Skeletal muscle cell (primary cell): ENCODE measurements around the gene ACOXL.

ENCODE experiments used
- DNase-seq: peaks from one replicate; pipeline ENCODE4 v3.0.0-alpha.2; 2010; ENCODE audit warnings: low read depth
- H3K4me3 ChIP-seq: 2 replicates; pipeline ENCODE4 v1.5.1; 2011; ENCODE audit warnings: low read depth, mild to moderate bottlenecking, control low read depth, low read length, moderate library complexity

Gene ACOXL

GRCh38 chr2:110866045-110866444, 133.7 kb downstream of the ACOXL start:
- H3K4me3 ChIP-seq, result no peak overlapping the region
- DNase-seq, result no peak

GRCh38 chr2:110866466-110866865, 134.1 kb downstream of the ACOXL start:
- no peak overlapping the region for H3K4me3 ChIP-seq
- no peak for DNase-seq

GRCh38 chr2:110867078-110867477, 134.7 kb downstream of the ACOXL start:
- DNase-seq, result no peak
- no peak overlapping the region for H3K4me3 ChIP-seq

GRCh38 chr2:110868971-110869370, 136.6 kb downstream of the ACOXL start:
- no peak for DNase-seq
- no peak overlapping the region for H3K4me3 ChIP-seq

GRCh38 chr2:110869472-110870446, 137.4 kb downstream of the ACOXL start:
- H3K4me3 ChIP-seq, result no peak overlapping the region
- DNase-seq, result peak; percentile 4

GRCh38 chr2:110870545-110870944, 138.2 kb downstream of the ACOXL start:
- no peak overlapping the region for H3K4me3 ChIP-seq
- DNase-seq, result no peak

- DNase-seq, result no peak
- no peak overlapping the region for H3K4me3 ChIP-seq
Measured at GRCh38 chr2:110871637-110872036, 139.3 kb downstream of the ACOXL start.

- no peak for DNase-seq
Measured at GRCh38 chr2:110872521-110872920, 140.1 kb downstream of the ACOXL start.

GRCh38 chr2:110873056-110873502, 140.7 kb downstream of the ACOXL start:
- H3K4me3 ChIP-seq, result no peak overlapping the region
- no peak for DNase-seq

More at GRCh38 chr2:110872521-110872920, 140.1 kb downstream of the ACOXL start:
- no peak overlapping the region for H3K4me3 ChIP-seq

- no peak overlapping the region for H3K4me3 ChIP-seq
- no peak for DNase-seq
Measured at GRCh38 chr2:110873597-110874452, 141.5 kb downstream of the ACOXL start.

GRCh38 chr2:110874453-110875383, 142.3 kb downstream of the ACOXL start:
- no peak overlapping the region for H3K4me3 ChIP-seq
- DNase-seq, result no peak

GRCh38 chr2:110875384-110875725, 143.0 kb downstream of the ACOXL start:
- no peak for DNase-seq
- no peak overlapping the region for H3K4me3 ChIP-seq

- DNase-seq, result no peak
- no peak overlapping the region for H3K4me3 ChIP-seq
Measured at GRCh38 chr2:110876167-110876999, 144.0 kb downstream of the ACOXL start.

- no peak for DNase-seq
- H3K4me3 ChIP-seq, result no peak overlapping the region
Measured at GRCh38 chr2:110877031-110877827, 144.9 kb downstream of the ACOXL start.

- DNase-seq, result no peak
- no peak overlapping the region for H3K4me3 ChIP-seq
Measured at GRCh38 chr2:110878150-110878549, 145.8 kb downstream of the ACOXL start.

- no peak for DNase-seq
- H3K4me3 ChIP-seq, result no peak overlapping the region
Measured at GRCh38 chr2:110881908-110882307, 149.5 kb downstream of the ACOXL start.

GRCh38 chr2:110883406-110883805, 151.0 kb downstream of the ACOXL start:
- no peak for DNase-seq
- no peak overlapping the region for H3K4me3 ChIP-seq

- H3K4me3 ChIP-seq, result no peak overlapping the region
- no peak for DNase-seq
Measured at GRCh38 chr2:110885256-110885655, 152.9 kb downstream of the ACOXL start.
